DMS53 (cell line): Measurements from ENCODE around the gene C1QC.
"Not testable (repeated sequence)": the region's sequence is repeated elsewhere in the genome, so short reads cannot be mapped to it uniquely, and the experiment has no call there.

Experiments
- DNase-seq: peaks from one replicate; lab custom pipeline; 2025; lab: John Stamatoyannopoulos, UW

Gene C1QC

DNA sequence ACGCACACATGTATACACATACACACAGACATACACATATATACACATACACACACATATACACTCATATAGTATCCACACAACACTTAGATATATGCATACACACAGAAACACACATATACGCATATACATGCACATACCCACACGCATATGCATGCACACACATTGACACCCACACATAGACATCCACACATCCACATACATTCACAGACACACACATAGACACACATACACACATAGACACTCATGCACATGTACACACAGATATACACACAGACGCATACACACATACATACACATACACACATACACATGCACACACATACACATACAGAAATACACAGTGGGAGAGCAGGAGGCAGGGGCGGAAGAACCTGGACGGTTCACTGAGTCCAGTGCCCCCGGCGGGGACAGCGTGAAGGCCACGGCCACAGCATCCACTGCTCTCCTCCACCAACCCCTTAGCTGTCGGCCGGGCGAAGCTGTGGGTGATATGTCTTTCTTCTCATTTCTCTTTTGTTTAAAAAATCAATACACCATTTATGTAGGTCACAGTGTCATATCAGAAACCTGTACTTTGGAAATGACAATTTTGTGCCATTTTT lies 6.8 kb downstream of the C1QC start:
- no peak for DNase-seq

DNA sequence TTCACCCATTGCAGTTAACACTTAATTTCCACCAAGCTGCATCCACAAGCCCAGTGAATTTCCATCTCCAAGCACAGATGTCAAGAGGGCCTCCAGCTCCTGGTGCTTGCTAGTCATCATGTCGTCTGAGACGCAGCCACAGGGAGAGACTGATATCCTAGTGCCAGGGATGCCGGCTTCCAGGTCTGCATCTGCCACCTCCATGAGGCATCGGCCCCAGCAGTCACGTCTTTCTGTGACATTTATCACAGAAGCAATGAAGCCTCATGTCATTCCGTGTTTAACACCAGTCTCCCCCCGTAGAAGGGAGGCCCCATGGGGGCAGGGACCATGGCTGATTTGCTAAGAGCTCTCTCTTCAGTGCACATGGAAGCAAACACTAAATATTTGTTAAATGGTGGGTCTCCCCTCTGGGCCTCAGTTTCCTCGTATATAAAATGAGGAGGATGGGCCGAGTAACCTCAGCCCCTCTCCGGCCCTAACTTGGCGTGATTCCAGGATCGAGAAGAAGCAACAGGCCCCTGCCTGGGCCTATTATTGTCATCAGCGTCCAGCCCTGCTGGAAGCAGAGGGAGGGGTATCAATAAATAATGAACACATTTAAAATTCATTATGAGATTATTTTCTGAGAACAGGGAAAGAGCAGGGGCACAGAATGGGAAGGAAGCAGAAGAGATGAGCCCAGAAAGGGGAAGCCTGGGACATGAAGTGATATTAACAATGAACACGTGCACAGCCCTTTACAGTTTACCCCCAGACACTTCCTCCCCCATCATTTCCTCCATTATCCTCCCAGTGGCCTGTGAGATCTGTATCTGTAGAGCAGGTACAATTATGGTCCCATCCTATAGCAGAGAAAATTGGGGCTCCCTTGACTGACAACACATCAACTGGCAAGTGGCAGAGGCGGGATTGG lies 8.8 kb downstream of the C1QC start:
- DNase-seq, result no peak

DNA sequence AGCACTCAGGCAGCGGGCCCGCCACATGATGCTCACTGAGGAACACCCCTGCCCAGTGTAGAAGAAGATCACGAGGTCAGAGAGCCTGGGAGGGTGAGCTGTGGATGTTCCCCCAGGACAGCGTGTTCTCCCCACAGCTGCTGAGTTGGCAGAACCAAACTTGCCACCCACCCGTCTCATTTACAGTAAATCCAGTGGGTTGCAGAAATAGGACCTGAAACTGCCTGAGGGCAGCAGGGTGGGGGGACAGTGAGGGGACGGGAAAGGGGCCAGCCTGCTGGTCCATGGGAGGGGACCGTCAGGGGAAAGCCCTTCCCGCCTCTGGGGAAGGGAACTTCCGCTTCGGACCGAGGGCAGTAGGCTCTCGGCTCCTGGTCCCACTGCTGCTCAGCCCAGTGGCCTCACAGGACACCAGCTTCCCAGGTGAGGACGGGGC lies 9.5 kb downstream of the C1QC start, which contains the start of gene C1QB:
C1QB (plus strand) TSS at position 356 of the 436 bp plus-strand sequence. CDS start 6,227 bp downstream, outside the sequence.
- DNase-seq, result no peak

DNA sequence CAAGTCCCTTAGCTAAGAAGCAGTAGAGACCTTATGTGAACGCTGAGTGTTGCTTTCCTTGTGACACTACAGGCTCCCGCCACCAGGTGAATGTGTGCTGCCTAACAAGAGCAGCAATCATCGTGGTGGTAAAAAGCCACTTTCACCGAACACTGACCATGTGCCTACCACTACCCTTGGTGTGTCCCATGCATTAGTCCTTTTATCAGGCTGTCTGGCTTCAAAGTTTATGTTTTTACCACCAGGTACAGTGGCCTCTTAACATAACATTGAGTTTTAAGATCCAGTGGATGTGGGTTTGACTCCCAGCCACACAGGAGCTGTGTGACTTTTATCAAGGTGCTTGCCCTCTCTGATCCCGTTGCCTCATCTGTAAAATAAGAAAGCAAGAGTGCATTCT lies 11.3 kb downstream of the C1QC start:
- peak; percentile 49 for DNase-seq

DNA sequence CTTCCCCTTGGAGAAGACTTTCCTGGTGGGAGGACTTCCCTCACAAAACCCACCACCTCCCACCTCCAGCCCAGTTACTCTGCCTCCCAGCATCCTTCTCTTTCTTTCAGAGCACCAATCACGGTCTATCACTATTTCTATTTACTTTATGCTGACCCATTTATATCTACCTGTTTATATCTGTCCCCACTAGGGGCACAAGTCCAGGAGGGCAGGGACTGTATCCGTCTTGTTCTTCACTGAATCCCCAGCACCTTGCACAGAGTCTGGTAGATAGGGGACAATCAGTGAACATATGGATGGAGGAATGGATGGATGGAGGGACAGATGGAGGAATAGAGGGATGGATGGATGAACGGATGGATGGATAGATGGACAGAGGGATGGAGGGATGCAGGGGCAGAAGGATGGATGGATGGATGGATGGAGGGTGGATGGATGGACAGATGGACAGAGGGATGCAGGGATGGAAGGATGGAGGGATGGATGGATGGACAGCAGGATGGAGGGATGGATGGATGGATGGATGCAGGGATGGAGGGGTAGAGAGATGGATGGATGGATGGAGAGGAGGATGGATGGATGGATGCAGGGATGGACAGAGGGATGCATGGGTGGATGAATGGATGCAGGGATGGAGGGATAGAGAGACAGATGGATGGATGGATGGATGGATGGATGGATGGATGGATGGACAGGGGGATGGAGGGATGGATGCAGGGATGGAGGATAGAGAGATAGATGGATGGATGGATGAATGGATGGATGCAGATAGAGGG lies 15.1 kb downstream of the C1QC start:
- DNase-seq, result peak; percentile 45

DNA sequence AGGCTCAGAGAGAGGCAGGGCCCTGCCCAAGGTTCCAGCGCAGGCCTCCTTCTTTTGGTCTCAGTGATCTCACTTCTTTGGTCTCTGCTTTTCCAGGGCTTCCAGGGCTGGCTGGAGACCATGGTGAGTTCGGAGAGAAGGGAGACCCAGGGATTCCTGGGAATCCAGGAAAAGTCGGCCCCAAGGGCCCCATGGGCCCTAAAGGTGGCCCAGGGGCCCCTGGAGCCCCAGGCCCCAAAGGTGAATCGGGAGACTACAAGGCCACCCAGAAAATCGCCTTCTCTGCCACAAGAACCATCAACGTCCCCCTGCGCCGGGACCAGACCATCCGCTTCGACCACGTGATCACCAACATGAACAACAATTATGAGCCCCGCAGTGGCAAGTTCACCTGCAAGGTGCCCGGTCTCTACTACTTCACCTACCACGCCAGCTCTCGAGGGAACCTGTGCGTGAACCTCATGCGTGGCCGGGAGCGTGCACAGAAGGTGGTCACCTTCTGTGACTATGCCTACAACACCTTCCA lies 17.3 kb downstream of the C1QC start:
- DNase-seq, result no peak

DNA sequence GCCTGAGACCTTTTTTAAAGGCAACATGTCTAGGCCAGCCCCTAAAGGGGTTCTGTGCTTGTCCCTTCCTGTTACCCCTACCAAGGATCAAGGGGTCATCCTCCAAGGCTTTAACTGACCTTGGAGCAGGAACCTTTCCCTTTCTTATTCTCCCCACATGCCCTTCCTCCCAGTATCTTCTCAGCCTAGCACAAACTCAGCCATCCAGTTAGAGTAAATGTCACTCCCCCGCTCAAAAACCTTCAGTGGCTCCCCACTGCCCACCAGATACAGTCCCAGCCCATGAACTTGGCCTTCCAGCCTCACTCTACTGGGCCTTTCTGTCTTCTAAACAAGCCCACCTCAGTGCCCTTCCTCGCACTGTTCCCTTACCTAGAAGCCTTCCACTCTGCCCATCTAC lies 18.4 kb downstream of the C1QC start:
- no peak for DNase-seq

DNA sequence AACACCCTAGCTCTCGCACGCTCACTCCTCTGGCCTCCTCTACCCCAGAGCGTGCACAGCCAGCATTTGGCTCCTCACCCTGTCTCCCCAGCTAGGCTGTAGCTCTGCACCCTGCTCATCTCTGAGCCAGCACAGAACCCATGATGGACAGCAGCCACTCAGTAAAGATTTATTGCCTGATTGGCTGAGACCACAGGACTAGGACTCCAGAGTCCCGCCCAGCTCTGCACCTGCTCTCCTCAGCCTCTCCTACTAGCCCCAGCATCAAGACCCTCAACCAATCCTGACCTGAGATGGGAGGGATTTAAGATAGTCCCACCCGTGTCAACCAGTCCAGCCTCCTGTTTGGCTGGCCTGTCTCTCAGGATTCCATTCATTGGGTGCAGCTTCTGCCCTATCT lies 18.9 kb downstream of the C1QC start:
- peak; percentile 61 for DNase-seq

DNA sequence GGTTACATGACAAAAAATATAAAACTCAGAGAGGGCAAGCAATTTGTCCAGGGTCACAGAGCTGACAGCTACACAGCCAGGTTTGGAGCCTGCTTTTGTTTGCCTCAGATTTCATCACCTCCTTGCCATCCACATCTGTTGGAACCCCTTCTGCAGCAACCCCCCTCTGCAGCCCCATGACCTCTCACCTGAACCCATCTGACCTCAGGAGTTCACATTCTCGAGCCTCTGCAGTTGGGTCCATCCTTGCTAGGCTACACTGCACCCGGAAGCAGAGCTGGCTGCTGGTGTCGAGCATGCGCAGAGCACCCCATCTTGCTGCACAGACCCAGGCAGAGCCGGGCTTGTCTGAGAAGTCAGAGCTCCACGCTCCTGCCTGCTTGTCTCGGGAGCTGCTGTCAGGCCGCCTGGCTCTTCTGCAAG lies 19.6 kb downstream of the C1QC start:
- DNase-seq, result no peak

DNA sequence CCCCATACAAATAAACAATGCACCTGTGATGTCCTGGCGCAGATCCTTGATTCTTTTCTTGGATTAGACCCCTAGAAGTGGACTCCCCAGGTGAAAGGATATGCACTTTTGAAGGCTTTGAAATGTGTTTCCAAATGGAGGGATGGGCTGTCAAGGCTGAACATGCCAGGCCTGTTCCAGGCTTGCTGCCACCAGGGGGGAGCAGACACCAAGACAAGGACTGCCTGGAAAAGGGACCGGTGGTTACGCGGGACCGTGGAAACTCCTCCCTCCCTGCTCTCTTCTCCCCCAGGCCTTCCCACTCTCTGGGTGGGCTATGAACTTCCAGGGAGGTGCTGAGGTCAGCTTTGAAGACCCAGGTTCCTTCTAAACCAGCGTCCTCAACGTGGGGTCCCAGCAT lies 22.3 kb downstream of the C1QC start:
- peak; percentile 72 for DNase-seq

DNA sequence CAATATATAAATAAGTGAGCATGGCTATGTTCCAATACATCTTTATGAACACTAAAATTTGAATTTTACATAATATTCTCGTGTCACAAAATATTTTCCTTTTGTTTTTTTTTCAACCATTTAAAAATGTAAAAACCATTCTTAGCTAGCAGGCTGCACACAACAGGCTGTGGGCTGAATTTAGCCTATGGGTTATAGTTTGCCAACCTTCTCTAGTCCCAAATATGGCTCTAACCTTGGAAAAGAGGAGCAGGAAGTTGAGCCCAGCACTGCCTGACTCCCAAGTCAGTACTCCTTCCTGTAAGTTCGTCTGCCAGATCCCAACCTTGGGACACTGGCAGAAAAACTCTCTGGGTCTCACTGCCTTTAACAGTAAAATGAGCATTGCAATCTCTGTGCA lies 23.0 kb downstream of the C1QC start:
- DNase-seq, result no peak

DNA sequence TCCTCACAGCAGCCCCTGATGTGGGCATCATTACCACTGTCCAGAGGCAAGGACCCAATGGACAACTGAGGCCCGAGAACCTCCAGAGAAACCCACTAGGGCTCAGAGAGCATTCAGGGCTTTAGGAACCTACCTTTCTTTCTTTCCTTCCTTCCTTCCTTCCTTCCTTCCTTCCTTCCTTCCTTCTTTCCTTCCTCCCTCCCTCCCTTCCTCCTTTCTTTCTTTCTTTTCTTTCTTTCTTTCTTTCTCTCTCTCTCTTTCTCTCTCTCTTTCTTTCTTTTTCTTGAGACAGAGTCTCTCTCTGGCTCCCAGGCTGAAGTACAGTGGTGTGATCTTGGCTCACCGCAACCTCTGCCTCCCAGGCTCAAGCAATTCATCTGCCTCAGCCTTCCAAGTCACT lies 25.4 kb downstream of the C1QC start:
- DNase-seq, result not testable (repeated sequence)

DNA sequence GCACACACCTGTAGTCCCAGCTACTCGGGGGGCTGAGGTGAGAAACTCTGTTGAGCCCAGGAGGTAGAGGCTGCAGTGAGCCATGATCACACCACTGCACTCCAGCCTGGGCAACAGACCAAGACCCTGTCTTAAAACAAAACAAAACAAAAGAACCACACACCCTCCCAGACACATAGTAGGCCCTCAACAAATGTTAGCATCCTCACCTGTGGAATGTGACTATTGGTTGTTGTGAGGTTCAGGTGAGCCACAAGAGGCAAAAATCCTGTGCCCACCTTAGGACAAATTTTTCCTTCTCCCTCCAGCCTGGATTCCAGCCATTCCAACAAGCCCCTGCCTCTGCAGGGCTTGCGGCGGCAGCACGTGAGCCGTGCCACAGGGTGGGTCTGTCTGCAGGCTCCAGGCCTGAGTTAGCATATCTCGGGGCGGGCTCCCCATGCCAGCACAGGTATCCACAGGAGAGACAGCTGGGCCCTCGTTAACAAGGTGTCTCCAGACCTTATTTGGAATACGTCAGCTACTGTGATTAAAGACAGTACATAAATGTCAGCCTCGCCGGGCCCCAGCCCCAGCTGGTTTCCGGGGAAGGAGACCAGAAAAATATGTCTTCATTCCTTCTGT lies 27.0 kb downstream of the C1QC start:
- DNase-seq, result peak; percentile 18

DNA sequence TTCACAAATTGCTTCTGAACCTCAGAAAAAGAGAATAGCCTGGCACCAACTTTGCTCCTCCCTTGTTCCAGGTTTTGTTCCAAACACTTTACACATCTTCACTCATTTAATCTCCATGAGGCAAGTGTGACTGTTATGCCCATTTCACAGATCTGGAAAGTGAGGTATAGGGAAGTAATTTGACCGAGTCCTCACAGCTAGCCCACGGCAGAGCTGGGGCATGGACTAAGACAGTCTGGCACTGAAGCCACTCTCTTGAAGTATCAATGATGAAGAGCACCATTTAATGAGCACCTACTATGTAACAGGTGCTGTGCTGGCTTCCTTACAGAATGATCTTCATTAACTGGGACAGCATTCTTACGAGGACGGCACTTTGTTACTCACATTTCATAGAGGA lies 28.6 kb downstream of the C1QC start:
- no peak for DNase-seq

DNA sequence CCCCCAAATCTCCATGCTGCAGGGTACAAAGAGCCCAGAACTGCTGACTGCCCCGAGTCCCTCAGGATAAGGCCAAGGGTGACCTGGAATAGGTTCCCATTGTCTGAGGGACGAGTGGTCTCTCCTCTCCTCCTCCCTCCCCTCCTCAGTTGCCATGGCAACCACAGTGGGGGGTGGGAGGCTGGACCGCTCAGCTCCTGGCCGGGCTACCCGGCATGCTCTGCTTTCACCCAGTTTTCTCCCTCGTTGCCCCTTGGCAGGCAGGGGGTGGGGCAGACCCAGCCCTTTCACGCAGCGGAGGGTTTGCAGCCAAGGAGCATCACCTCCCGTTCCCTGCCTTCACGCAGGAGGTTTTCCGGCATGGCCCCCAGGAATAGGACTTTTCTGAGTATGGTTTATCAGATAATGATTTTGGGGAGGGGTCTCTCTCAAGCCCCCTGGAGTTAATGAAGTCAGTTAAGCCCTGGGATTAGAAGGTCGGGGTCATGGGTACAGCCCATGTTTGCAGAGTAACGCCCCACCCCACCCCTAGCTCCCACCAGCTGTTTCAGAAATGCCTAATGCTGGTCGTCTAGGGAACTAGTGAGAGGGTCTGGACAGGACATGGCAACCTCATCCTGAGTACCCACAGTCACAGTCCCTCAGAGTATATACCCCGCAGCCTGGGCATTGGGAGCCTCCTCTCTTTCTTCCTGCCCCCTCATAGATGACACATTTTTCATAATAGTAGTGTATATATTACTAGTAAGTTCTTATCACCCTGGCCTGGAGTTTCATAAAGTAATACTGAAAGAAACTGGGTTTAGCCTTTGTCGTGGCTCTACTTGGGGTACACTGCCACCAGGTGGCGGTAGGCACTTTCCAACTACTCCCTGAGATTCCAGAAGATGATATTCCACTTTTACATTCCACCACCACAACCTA lies 30.3 kb downstream of the C1QC start:
- peak; percentile 80 for DNase-seq

DNA sequence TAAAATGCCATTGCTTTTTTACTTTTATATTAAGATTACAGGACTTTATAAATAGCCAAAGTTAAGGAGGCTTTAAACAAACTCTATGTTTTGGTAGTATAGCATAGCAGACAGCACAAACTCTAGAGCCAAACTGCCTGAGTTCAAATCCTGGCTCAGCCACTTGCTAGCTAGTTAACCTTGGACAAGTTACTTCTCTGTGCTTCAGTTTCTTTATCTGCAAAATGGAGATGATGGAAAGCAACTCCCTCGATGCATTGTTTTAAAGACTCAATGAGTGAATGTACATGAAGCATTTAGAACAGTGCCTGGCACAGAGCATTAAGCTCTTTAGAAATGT lies 30.9 kb downstream of the C1QC start:
- no peak for DNase-seq

DNA sequence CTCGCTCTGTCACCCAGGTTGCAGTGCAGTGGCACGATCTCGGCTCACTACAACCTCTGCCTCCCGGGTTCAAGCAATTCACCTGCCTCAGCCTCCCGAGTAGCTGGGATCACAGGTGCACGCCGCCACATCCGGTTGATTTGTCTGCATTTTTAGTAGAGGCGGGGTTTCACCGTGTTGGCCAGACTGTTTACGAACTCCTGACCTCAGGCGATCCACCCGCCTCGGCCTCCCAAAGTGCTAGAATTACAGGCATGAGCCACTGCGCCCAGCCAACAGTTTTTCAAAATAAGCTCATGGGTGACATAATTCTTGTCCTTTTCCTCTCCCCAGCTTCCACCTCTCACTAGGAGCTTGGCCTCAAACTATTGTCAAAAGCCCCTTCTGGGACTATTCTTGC lies 32.7 kb downstream of the C1QC start:
- DNase-seq, result not testable (repeated sequence)

DNA sequence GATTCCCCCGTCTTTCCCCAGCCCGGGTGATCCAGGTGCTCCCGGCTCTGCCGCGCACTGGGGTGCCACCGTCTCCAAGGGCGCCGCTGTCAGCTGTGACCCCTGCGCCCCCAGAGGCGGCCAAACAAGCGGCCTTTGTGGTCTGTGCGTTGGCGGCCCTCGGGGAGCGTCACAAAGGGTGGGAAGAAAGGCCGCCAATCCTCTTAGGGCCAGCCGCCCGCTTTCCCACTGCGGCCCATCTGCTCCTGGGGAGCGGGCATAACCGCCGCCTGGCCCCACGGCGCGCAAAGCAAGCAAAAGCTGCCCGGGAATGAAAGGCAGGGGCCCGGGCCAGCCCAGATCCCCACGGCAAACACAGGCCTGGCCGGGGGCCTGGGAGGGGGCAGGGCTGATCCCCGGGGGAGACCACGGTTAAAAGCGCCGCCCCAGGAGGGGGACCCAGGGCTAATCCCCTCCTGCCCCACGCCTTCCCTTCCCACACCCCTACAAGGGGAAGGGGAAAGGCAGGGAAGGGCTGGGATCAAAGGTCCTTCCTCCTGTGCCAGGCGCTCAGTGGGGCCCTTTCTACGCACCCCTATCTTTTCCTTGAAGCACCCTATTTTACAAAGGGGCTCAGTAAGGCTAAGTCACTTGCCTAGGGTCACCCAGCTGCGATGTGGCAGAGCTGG lies 33.6 kb downstream of the C1QC start:
- no peak for DNase-seq

DNA sequence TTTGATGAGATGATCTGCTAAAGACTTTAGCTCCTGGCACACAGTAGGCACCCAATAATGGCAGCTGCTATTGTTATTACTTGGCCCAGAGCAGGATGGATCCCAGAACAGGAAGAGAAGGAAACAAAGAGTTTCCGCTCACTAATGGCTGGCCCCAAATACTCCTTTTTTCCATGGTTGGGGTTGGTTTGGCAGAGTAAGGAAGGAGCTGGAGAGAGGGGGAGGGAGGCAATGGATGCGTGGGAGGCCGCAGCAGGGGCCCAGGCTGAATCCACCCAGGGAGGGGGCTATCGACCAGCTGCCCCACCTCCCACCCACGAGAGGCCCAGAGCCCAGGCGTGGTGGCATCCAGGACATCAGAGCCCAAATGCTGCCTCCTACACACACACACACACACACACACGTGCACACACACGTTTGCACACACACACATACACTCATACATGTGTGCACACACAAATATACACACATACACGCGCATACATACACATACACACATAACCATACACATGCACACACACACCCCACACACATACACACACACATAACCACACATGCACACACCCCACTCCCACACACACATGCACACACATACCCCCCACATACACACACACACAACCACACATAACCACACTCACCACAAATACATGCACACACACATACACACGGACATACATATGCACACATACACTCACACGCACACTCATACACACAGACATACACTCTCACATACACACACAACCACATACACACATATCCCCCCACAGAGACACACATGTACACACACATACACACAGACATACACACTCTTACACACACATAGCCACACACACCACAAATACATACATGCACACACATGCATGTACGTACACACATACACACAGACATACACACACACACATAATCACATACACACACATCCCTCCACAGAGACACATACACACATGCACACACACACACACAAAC lies 34.8 kb downstream of the C1QC start:
- DNase-seq, result no peak
